ENCODE data around the gene CDHR4.

GRCh38 chr3:49757197-49757596 is 42.5 kb downstream of the CDHR4 start:
- TF ChIP-seq IRF2 (CRISPR knock-in tag; IDR thresholded peaks at IDR 0.05; ENCODE audit: borderline replicate concordance, low read depth) (no peak), CTCF (IDR thresholded peaks at IDR 0.05) (no peak), FOXP1 (CRISPR knock-in tag; IDR thresholded peaks at IDR 0.05; ENCODE audit: borderline replicate concordance) (no peak), FOXP4 (CRISPR knock-in tag; IDR thresholded peaks at IDR 0.05) (no peak), NR1H2 (CRISPR knock-in tag; IDR thresholded peaks at IDR 0.05) (no peak), JAZF1 (CRISPR knock-in tag; IDR thresholded peaks at IDR 0.05) (no peak), ZNF121 (CRISPR knock-in tag; IDR thresholded peaks at IDR 0.05) (no peak), NFE2L1 (CRISPR knock-in tag; IDR thresholded peaks at IDR 0.05) (no peak), NR3C1 (CRISPR knock-in tag; conservative IDR thresholded peaks at IDR 0.05; ENCODE audit: low read depth) (no peak)
- TF ChIP-seq, protein P1, sequence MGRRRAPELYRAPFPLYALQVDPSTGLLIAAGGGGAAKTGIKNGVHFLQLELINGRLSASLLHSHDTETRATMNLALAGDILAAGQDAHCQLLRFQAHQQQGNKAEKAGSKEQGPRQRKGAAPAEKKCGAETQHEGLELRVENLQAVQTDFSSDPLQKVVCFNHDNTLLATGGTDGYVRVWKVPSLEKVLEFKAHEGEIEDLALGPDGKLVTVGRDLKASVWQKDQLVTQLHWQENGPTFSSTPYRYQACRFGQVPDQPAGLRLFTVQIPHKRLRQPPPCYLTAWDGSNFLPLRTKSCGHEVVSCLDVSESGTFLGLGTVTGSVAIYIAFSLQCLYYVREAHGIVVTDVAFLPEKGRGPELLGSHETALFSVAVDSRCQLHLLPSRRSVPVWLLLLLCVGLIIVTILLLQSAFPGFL (CRISPR knock-in tag; IDR thresholded peaks at IDR 0.05; ENCODE audit: borderline replicate concordance) = no peak
- TF ChIP-seq, protein P2, sequence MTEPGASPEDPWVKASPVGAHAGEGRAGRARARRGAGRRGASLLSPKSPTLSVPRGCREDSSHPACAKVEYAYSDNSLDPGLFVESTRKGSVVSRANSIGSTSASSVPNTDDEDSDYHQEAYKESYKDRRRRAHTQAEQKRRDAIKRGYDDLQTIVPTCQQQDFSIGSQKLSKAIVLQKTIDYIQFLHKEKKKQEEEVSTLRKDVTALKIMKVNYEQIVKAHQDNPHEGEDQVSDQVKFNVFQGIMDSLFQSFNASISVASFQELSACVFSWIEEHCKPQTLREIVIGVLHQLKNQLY (CRISPR knock-in tag; IDR thresholded peaks at IDR 0.05) = no peak
- TF ChIP-seq, protein P3, sequence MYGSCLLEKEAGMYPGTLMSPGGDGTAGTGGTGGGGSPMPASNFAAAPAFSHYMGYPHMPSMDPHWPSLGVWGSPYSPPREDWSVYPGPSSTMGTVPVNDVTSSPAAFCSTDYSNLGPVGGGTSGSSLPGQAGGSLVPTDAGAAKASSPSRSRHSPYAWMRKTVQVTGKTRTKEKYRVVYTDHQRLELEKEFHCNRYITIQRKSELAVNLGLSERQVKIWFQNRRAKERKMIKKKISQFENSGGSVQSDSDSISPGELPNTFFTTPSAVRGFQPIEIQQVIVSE (CRISPR knock-in tag; IDR thresholded peaks at IDR 0.05; ENCODE audit: borderline replicate concordance) = no peak
- TF ChIP-seq, protein P4, sequence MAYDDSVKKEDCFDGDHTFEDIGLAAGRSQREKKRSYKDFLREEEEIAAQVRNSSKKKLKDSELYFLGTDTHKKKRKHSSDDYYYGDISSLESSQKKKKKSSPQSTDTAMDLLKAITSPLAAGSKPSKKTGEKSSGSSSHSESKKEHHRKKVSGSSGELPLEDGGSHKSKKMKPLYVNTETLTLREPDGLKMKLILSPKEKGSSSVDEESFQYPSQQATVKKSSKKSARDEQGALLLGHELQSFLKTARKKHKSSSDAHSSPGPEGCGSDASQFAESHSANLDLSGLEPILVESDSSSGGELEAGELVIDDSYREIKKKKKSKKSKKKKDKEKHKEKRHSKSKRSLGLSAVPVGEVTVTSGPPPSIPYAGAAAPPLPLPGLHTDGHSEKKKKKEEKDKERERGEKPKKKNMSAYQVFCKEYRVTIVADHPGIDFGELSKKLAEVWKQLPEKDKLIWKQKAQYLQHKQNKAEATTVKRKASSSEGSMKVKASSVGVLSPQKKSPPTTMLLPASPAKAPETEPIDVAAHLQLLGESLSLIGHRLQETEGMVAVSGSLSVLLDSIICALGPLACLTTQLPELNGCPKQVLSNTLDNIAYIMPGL (CRISPR knock-in tag; IDR thresholded peaks at IDR 0.05) = no peak
